HG03066 (cell line): ENCODE data around the gene EXT2.

Source experiments
- ATAC-seq: cut with Tn5 transposase; IDR thresholded peaks from one replicate; pipeline ENCODE4 v1.9.1; 2021; ENCODE audit warnings: low read depth; ENCODE audit not compliant: unreplicated experiment

The EXT2 gene

GRCh38 chr11:44159848-44160721 is 64.6 kb downstream of the EXT2 start:
- ATAC-seq, result no peak

- ATAC-seq, result no peak
These were observed 66.5 kb downstream of the EXT2 start for GRCh38 chr11:44162004-44162403.

GRCh38 chr11:44162662-44163061 is 67.2 kb downstream of the EXT2 start:
- no peak for ATAC-seq

GRCh38 chr11:44165432-44165831 is 70.0 kb downstream of the EXT2 start:
- ATAC-seq, result no peak

GRCh38 chr11:44167046-44167445 is 71.6 kb downstream of the EXT2 start:
- no peak for ATAC-seq

GRCh38 chr11:44171518-44171917 is 76.0 kb downstream of the EXT2 start:
- ATAC-seq, result no peak

- no peak for ATAC-seq
These were observed 77.5 kb downstream of the EXT2 start for GRCh38 chr11:44172966-44173365.

- ATAC-seq, result no peak
These were observed 79.4 kb downstream of the EXT2 start for GRCh38 chr11:44174842-44175241.

GRCh38 chr11:44176546-44177213 is 81.2 kb downstream of the EXT2 start:
- ATAC-seq, result no peak

GRCh38 chr11:44177905-44178304 is 82.4 kb downstream of the EXT2 start:
- ATAC-seq, result no peak

- no peak for ATAC-seq
These were observed 82.9 kb downstream of the EXT2 start for GRCh38 chr11:44178381-44178780.

- ATAC-seq, result no peak
These were observed 83.7 kb downstream of the EXT2 start for GRCh38 chr11:44179173-44179572.

GRCh38 chr11:44180107-44180506 is 84.6 kb downstream of the EXT2 start:
- ATAC-seq, result no peak

GRCh38 chr11:44185522-44185921 is 90.0 kb downstream of the EXT2 start:
- no peak for ATAC-seq

GRCh38 chr11:44186321-44186930 is 90.9 kb downstream of the EXT2 start:
- ATAC-seq, result no peak

- no peak for ATAC-seq
These were observed 93.2 kb downstream of the EXT2 start for GRCh38 chr11:44188643-44189042.

GRCh38 chr11:44189986-44190882 is 94.8 kb downstream of the EXT2 start:
- no peak for ATAC-seq

GRCh38 chr11:44190883-44191230 is 95.4 kb downstream of the EXT2 start:
- ATAC-seq, result no peak

- no peak for ATAC-seq
These were observed 96.0 kb downstream of the EXT2 start for GRCh38 chr11:44191322-44192016.

- no peak for ATAC-seq
These were observed 96.5 kb downstream of the EXT2 start for GRCh38 chr11:44192017-44192385.
